GM21381 (cell line): ENCODE measurements around the gene TTLL3.
"Not testable (repeated sequence)": the region's sequence is repeated elsewhere in the genome, so short reads cannot be mapped to it uniquely, and the experiment has no call there.

Experiments
- ATAC-seq: cut with Tn5 transposase; IDR thresholded peaks from one replicate; pipeline ENCODE4 v1.9.1; 2021; ENCODE audit warnings: mild to moderate bottlenecking, moderate library complexity; ENCODE audit not compliant: unreplicated experiment

The TTLL3 gene, protein sequence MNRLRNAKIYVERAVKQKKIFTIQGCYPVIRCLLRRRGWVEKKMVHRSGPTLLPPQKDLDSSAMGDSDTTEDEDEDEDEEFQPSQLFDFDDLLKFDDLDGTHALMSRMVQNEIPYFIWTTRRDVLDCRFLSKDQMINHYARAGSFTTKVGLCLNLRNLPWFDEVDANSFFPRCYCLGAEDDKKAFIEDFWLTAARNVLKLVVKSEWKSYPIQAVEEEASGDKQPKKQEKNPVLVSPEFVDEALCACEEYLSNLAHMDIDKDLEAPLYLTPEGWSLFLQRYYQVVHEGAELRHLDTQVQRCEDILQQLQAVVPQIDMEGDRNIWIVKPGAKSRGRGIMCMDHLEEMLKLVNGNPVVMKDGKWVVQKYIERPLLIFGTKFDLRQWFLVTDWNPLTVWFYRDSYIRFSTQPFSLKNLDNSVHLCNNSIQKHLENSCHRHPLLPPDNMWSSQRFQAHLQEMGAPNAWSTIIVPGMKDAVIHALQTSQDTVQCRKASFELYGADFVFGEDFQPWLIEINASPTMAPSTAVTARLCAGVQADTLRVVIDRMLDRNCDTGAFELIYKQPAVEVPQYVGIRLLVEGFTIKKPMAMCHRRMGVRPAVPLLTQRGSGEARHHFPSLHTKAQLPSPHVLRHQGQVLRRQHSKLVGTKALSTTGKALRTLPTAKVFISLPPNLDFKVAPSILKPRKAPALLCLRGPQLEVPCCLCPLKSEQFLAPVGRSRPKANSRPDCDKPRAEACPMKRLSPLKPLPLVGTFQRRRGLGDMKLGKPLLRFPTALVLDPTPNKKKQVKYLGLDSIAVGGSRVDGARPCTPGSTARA

GRCh38 chr3:9809615-9810432, at the start of gene TTLL3:
TTLL3 (plus strand) TSS chr3:9810262; CDS start chr3:9810662, 400 bp downstream.
- peak; percentile 45 for ATAC-seq

DNA sequence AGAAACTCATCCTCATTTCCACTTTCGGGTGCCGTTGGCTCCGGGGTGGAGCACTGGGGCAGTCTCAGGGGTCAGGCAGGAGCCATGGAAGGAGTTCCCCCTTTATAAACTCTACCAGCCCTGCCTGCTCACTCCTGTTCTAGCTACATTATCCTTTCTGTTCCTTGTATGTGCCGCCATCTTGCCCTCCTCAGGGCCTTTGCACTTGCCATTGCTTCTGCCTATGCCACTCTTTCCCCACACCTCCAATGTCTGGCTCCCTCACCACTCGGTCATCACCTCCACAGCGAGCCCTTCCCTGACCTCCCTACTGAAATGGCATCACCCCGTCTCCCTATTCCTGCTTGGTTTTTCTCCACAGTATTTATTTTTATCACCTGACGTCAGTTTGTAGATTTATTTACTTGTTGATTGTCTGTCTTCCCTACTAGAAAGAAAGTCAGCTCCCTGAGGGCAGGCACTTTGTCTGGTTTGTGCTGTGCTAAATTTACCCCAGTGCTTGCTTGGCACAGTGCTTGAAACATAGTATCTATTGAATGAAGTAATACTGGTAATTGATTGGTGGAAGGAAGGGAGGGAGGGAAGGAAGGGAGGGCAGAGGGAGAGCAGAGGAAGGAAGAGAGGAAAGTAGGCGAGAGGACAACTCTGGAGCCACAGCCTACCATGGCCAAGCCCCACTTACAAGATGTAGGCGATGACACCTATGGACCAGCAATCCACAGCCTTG, 49.1 kb upstream of the TTLL3 start:
- no peak for ATAC-seq

DNA sequence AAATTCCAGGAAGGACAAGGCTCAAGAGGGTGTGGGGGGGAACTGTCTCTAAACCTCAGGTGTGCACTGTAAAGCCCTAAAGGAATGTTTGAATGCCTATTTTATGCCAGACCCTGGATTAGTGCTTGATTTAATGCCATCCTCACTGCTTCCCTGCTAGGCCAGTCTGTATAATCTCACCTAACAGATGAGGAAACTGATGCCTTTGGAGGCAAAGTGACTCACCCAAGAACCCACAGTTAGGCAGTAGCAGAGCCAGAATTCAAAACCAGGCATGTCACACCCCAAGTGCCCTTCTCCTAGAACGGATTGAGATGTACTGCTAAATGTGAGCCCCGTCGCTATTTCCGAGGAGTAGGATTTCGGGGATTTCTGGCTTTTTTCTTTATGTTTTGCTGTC, 48.1 kb upstream of the TTLL3 start:
- ATAC-seq, result no peak

GRCh38 chr3:9762871-9763270, 47.2 kb upstream of the TTLL3 start:
- ATAC-seq, result no peak

DNA sequence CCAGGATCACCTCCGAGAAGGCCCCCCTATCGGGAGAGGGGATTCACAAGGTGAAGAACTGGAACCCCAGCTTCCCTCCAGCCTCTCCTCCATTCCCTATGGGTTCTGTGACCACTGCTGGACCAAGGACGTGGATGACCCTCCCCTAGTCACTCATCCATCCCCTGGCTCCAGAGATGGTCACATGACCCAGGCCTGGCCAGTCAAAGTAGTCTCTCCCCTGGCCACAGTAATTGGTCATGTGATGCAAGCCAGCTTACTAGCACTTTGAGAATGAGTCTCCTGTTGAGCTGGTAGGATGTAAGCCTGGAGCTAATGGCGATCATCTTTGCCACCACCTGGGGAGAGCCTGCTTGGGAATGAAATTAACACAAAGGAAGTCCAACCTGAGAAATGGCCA, 44.2 kb upstream of the TTLL3 start:
- no peak for ATAC-seq

DNA sequence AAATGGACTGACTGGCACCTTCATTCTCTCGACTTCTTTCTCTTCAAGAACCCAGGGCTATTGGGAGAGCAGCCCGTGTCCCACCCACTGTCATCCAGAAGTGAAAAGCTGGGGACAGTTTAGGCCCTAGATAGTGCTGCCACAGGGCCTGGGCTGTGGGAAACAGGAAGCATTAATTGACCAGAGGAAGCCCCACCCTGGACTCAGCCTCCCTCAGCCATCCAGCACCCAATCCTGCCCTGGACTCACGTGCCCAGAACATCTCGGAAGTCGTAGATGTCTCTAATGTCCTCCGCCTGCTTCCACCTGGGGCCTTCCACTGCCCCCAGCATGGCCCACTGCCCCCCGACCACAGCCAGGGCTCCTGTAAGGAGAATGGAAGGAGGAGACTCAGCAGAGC, 42.6 kb upstream of the TTLL3 start:
- no peak for ATAC-seq

DNA sequence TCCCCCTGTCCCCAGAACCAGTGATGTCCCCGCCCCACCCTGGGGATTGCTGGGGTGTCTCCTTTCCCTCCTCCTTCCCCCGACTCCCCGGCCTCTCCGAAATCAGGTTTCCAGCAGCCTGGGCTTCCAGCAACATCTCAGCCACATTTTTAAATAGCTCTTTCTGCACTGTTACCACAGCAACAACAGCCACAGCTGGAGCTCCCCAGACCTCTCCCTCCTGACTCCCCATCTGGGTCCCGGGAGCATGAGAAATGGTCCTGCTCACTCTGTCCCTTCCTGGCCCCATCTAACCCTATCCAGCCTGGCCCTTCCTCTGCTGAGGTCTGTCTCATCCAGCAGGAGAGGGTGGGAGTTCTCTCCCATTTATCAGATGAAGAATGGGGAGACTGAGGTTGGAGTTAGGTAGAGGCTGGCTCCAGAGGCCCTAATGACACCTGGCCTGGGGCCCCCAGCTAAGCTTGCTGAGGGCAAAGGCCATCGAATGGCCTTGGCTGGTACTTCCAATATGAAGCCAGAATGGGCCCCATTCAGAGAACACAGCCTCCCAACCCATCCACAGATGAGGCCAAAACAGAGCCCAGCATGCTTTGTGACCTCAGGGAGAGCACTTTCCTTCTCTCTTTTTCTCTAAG, 41.8 kb upstream of the TTLL3 start:
- ATAC-seq, result no peak

DNA sequence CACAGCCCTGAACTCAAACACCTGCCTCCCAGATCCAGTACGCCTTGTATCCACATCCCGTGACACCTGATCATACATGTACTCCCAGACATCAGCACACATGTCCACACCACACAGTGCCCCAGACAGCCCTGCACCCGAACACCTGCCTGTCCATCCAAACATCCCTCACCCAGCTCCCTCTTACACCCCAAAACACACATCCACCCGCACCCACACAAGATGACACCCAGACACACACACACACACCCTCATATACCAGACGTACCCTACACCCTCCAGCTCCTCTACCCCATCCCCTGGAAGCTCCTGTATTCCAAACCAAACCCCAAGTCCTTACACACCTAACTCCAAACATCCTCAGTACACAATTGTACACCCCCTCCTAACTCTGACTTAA, 41.0 kb upstream of the TTLL3 start:
- ATAC-seq, result no peak

DNA sequence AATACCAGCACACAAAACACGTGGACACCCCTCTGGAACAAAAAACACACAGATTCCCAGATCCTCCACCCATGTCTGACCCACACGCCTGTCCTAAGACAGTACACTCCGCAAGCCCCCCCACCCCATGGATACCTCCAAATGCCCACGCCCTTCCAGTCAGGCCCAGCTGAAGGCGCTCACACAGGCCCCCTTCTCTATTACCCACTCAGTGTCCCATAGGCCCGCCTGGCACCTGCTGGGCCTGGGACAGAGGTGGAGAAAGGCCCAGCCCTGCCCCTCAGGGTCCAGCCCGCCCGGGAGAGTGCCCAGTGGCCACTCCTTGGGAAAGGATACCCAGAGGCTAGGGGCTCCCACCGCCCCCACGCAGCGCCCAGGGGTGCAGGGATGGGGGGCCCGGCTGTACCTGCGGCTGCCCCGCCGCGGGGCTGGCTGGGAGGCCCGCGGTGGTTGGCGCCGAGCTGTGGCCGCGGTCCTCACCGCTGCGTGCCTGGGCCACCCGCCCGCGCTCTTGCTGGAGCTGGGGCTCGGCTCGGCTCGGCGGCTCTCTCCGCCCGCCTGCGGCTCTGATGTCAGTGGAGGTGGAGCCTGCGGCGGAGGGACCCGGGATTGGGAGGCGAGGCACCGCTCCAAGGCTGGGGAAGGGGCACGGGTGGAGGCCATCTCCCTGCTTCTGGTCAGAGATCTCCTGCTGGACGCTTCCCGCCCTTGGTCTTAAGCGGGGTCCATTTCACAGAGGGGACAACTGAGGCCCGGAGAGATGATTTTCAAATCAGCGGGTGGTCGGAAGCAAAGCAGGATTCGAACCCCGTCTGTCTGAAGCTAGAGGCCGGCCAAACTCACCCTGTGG, 40.4 kb upstream of the TTLL3 start, which contains the start of gene CAMK1:
Gene CAMK1 (minus strand): TSS at position 522 of the 850 bp plus-strand sequence. CDS start 2,198 bp downstream, outside the sequence.
- no peak for ATAC-seq

- no peak for ATAC-seq
Observed at GRCh38 chr3:9770276-9770812, 39.7 kb upstream of the TTLL3 start.

- ATAC-seq, result not testable (repeated sequence)
Observed at GRCh38 chr3:9771007-9771406, 39.1 kb upstream of the TTLL3 start.

- no peak for ATAC-seq
Observed at GRCh38 chr3:9776896-9777693, 33.0 kb upstream of the TTLL3 start.

GRCh38 chr3:9777694-9778021, 32.4 kb upstream of the TTLL3 start:
- ATAC-seq, result no peak

- no peak for ATAC-seq
Observed at GRCh38 chr3:9778143-9779074, 31.7 kb upstream of the TTLL3 start.

GRCh38 chr3:9779075-9779593, 30.9 kb upstream of the TTLL3 start:
- ATAC-seq, result no peak

DNA sequence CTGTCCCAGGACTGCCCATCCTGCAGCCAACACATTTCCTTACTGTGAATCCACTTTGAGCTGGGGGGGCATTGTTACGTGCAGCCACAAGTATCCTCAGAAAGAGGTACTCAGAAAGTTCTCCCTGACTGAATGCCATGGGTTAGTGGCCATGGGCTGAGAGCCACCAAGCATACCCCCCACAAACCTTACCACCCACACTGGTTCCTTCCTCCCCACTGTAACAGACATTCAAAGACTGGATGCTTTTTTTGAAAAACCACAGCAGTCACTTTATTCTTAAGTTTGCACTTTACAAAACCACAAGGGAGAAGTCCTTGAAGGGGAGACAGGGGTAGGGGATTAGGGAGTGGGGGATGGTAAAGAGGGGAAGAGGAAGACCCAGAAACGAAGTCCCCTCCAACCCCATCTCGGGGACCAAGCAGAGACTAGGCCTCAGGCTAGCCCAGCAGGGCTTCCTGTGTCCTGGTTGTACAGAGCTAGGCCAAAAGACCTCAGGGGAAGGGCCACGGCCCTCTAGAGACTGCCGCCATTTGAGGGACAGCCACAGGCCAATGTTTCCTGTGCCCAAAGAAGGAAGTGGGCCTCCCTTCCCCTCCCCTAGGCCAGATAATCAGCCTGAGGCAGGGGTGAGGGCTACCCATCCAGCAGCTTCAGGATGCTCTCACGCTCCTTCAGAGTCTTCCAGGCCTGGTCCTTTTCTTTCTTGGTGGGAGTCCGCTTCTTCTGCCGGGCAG, 30.2 kb upstream of the TTLL3 start:
- ATAC-seq, result peak; percentile 55
